Motor neuron (in vitro differentiated cells): ENCODE measurements around the gene LEP. TPM values are rescaled to one million over a fixed set of nuclear protein-coding genes. Genes with fewer than 3 reads are reported as not detected.
A peak's percentile ranks its signal among the peaks of the same experiment; 100 is the strongest.

Experiments used
- ATAC-seq, 8 experiments: fragments of 200-7000 bp; cut with Tn5 transposase; replicated peaks in 6 of 8; 2 replicates each; pipeline ENCODE4 v1.8.0; 2021; ENCODE audit warnings: mild to moderate bottlenecking in 8 of 8, moderate library complexity in 8 of 8
- H3K27ac ChIP-seq, 2 donors: fragments of 250-450 bp; sonication (Bioruptor Pico); 2 replicates each; pipeline ENCODE4 v1.9.0; 2021; ENCODE audit warnings: antibody characterized with exemption in 2 of 2, mild to moderate bottlenecking in 2 of 2, moderate library complexity in 1 of 2
- H3K4me1 ChIP-seq, 2 donors: fragments of 250-450 bp; sonication (Bioruptor Pico); replicated peaks in 1 of 2; 2 replicates each; pipeline ENCODE4 v1.6.1; 2021; ENCODE audit warnings: antibody characterized with exemption in 2 of 2, mild to moderate bottlenecking in 2 of 2, moderate library complexity in 1 of 2
- H3K4me3 ChIP-seq, 5 donors: fragments of 250-450 bp; sonication (Bioruptor Pico); 2 replicates each; pipeline ENCODE4 v1.9.0; 2021; ENCODE audit warnings: antibody characterized with exemption in 5 of 5, mild to moderate bottlenecking in 5 of 5, moderate library complexity in 4 of 5
- WGBS, 10 experiments: fragments of 450-650 bp; shearing (Covaris generic); methylation state at CpG; one replicate each; pipeline ENCODE4 v1.0.0; 2022; 5-methylcytosine and 5-hydroxymethylcytosine counted together
- in situ Hi-C, 9 experiments: fragments of 400-800 bp; cut with MboI; loops; one replicate each; pipeline ENCODE4 v1.15.0; 2021; ENCODE audit warnings: low sequenced_read_pairs in 9 of 9, low pct_unique_long_range_greater_than_20kb in 2 of 9; ENCODE audit not compliant: unreplicated experiment in 9 of 9
- total RNA-seq, 8 experiments: library from RNA; unstranded; fragments of 300-600 nt; gene quantifications; 2 replicates each; pipeline versions ENCODE4 v1.2.3 to v1.2.4, GENCODE V29; 2022

LEP gene
- under 1 TPM in 6 of 8 experiments, not detected in 2; under 0.01 to 0.62 (median 0.18) TPM for total RNA-seq

DNA sequence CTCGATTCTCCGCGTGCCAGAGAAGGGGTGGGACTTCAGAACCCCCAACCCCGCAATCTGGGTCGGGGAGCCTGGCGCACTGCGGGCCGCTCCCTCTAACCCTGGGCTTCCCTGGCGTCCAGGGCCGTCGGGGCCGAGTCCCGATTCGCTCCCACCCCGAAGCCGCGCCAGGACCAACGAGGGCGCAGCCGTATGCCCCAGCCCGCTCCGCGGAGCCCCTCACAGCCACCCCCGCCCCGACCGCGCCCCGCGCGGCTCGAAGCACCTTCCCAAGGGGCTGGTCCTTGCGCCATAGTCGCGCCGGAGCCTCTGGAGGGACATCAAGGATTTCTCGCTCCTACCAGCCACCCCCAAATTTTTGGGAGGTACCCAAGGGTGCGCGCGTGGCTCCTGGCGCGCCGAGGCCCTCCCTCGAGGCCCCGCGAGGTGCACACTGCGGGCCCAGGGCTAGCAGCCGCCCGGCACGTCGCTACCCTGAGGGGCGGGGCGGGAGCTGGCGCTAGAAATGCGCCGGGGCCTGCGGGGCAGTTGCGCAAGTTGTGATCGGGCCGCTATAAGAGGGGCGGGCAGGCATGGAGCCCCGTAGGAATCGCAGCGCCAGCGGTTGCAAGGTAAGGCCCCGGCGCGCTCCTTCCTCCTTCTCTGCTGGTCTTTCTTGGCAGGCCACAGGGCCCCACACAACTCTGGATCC is at the start of gene LEP:
Gene LEP, plus strand, starts transcription at position 583 of the 691 bp plus-strand sequence. CDS start 10,741 bp downstream, outside the sequence.
- in situ Hi-C loops = no loop called here
- peak in 2 of 8 experiments; percentile 23 to 36 for ATAC-seq
- no peak within 1 kb of the TSS for H3K4me3 ChIP-seq
- no peaks in the 10 kb centered on the region for H3K4me1 ChIP-seq
- WGBS, 10 experiments = 5 to 100% methylated on average over 2 to 4 of the region's 67 CpGs; no CpG with 5 or more reads in 8 of the 10 experiments
- no peak within 1 kb of the TSS for H3K27ac ChIP-seq

- ATAC-seq = no peak
- in situ Hi-C loops = no loop called here
- Histone ChIP-seq H3K4me1 (no peaks in the 10 kb centered on the region), H3K27ac (no peak overlapping the region), H3K4me3 (no peak overlapping the region)
- WGBS, 10 experiments = 0 to 100% (median 70%) methylated on average over 1 to 4 of the region's 19 CpGs; no CpG with 5 or more reads in 5 of the 10 experiments
These were observed 48.5 kb upstream of the LEP start for GRCh38 chr7:128192497-128193142.

DNA sequence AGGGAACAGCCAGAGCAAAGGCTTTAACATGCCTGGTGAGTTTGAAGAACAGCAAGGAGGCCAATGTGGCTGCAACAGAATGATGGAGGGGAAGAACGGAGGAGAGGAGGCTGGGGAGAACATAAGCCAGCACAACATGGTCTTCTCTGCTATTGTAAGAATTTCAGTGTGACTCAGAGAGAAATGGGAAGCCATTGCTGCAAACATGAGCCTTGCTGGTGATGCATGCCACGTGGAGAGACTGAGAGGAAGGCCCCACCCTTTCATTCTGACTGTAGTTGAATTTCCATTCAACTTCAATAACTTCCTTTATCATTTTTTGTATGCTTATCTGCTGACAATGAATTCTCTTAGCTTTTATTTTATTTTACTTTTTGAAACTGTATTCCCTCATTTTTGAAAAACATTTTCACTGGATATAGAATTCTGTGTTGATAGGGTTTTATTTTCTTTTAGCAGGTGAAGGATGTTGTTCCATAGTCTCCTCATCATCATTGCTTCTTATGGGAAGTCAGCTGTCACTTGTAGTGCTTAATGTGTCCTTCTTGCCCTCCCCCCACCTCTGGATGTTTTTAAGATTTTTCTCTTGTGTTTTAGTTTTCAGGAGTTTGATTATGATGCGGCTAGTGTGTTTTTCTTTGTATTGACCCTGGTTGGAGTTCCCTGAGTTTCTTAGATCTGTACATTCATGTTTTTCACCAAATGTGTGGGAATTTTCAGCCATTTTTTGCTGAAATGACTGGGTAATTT is 46.4 kb upstream of the LEP start:
- 0 to 100% (median 47%) methylated on average over 1 to 3 of the region's 3 CpGs for WGBS, 10 experiments
- no peak overlapping the region for H3K27ac ChIP-seq
- no peak for ATAC-seq
- in situ Hi-C loops = no loop called here
- H3K4me3 ChIP-seq = no peak overlapping the region
- H3K4me1 ChIP-seq = no peaks in the 10 kb centered on the region

DNA sequence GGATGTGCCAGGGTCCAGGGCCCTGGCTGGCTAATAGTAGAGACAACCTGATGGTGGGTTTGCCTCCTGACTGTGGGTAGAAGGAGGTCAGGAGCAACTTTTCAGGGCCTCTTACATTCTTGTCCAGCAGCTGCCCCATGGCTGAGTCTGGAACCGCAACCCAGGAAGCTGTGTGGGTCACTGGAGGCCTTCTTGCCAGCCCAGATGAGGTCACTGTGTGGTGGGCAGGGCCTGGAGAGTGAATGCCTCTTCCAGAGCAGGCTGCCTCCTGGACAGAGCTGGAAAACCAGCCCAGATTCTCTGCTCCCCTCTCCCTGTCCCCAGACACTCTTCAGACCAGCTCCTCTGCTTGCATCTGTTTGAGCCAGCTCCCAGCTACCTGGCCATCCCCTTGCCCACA is 43.5 kb upstream of the LEP start:
- peak in 2 of 8 experiments; percentile 51 to 52 for ATAC-seq
- in situ Hi-C loops = no loop called here
- Histone ChIP-seq H3K4me3 (no peak overlapping the region), H3K27ac (no peak overlapping the region), H3K4me1 (peaks cover 3 to 6% of the 10 kb centered on the region in 2 donors)
- 86% methylated on average over 1 of the region's 1 CpG; no CpG with 5 or more reads in 9 of the 10 experiments for WGBS, 10 experiments

GRCh38 chr7:128197989-128198580 is 43.0 kb upstream of the LEP start:
- ATAC-seq = peak in 2 of 8 experiments; percentile 71 to 94
- in situ Hi-C loops = no loop called here

DNA sequence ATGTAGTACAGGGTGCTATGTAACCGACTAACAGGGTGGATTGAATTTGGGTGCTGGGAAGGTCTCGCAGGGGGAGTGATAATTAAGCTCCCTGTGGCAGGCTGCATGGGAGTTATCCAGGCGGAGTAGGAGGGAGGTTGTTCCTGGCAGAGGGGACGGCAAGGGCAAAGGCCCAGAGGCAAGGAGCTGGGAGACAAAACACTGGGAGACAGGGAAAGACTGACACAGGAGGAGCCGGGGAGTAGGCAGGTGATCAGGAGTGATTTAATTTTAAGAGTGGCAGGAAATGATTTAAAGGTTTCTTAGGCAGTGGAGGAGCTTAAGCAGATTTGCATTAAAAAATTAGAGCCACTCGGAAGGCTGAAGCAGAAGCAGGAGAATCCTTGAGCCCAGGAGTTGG is 40.7 kb upstream of the LEP start:
- H3K4me1 ChIP-seq = peaks cover 3 to 6% of the 10 kb centered on the region in 2 donors
- in situ Hi-C loops = loop anchor here in 8 of 9 experiments (10.0 to 25.0 kb wide), 4 partner anchors 66 to 488 kb away; partner anchors contain the start of gene LRRC4 (in 1 of the 8)
- ATAC-seq = peak in 1 of 8 experiments; percentile 19
- WGBS, 10 experiments = 66 to 100% (median 88%) methylated on average over 2 to 6 of the region's 6 CpGs; no CpG with 5 or more reads in 1 of the 10 experiments
- no peak overlapping the region for H3K4me3 ChIP-seq
- no peak overlapping the region for H3K27ac ChIP-seq

More at GRCh38 chr7:128197989-128198580, 43.0 kb upstream of the LEP start:
- H3K27ac ChIP-seq = no peak overlapping the region
- H3K4me3 ChIP-seq = no peak overlapping the region
- WGBS, 10 experiments = 0 to 73% (median 55%) methylated on average over 1 to 4 of the region's 4 CpGs; no CpG with 5 or more reads in 5 of the 10 experiments
- peaks cover 3 to 6% of the 10 kb centered on the region in 2 donors for H3K4me1 ChIP-seq

DNA sequence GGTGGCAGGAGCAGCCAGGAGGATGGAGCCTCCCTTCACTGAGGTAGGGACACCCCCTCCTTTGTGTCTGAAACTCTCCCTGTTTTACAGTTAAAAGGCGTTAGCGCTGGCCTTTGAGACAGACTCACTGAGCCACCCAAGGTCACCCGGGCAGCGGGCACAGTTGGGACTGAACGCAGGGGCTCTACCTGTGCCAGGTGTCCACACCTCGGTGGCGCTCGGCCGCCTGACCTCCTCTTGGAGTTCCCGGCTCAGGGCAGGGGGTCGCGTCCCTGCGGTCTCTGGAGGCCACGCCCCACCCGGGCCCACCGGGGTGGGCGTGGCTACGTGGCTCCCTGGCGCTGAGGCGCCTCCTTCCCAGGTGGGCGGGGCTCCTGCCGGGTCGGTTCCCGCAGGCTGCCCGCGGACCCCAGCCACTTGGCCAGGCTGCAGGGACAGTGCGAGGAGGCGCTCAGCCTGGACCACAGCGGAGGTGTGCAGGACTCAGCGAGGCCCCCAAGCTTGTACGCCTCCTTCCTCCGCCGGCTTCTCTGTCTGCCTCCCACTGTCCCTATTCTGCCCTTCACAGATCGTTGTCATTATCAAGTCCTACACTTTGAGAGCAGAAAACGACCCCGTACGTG is 39.9 kb upstream of the LEP start:
- peak in 6 of 8 experiments; percentile 59 to 98 (median 96) for ATAC-seq
- 0 to 20% (median 3%) methylated on average over 1 to 11 of the region's 37 CpGs; no CpG with 5 or more reads in 5 of the 10 experiments for WGBS, 10 experiments
- in situ Hi-C loops = loop anchor here in 8 of 9 experiments (10.0 to 25.0 kb wide), 4 partner anchors 66 to 489 kb away; partner anchors contain the start of gene LRRC4 (in 1 of the 8)
- no peak overlapping the region for H3K27ac ChIP-seq
- H3K4me3 ChIP-seq = peak overlapping the region; percentile 3 to 21 (median 15)
- peaks cover 3 to 6% of the 10 kb centered on the region in 2 donors for H3K4me1 ChIP-seq

GRCh38 chr7:128201690-128202085 is 39.4 kb upstream of the LEP start:
- H3K4me1 ChIP-seq = peaks cover 3 to 6% of the 10 kb centered on the region in 2 donors
- peak overlapping the region in 4 of 5 donors; percentile 3 to 21 (median 16) for H3K4me3 ChIP-seq
- no peak overlapping the region for H3K27ac ChIP-seq
- in situ Hi-C loops = loop anchor here in 8 of 9 experiments (10.0 to 25.0 kb wide), 4 partner anchors 67 to 489 kb away; partner anchors contain the start of gene LRRC4 (in 1 of the 8)
- ATAC-seq = peak in 4 of 8 experiments; percentile 28 to 50 (median 37)
- 0 to 60% (median 21%) methylated on average over 1 to 15 of the region's 17 CpGs; no CpG with 5 or more reads in 1 of the 10 experiments for WGBS, 10 experiments

DNA sequence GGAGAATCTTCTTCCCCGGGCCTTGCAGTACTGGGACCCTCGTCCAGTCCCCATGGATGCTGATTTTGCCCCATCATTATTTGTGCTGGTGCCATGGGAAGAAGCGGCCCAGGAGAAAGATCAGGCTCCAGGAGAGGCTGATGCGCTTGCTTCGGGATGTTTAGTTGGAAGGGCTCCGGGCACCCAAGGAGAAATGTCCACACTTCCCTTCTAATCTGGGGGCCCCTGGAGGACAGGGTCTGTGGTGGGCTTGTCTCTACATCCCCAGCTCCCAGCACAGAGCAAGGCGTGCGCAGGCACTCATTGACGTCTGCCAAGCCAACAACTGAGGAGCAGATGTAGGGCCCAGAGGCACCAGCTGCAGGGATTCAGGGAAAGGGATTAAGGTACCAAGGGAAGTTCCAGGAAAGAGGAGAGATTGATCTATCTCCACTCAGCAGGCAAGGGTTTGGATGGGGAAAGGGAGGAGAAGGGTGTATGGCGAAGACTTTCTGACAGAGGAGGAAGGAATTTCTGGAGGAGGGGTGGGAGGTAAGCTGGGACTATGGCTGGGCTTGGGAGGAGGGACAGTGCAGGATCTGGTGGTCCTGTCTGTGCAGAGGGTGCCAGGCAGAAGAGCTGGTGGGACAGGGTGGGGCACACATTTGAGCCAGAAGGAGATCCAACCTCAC is 38.7 kb upstream of the LEP start:
- ATAC-seq = peak in 1 of 8 experiments; percentile 47
- in situ Hi-C loops = loop anchor here in 8 of 9 experiments (10.0 to 25.0 kb wide), 4 partner anchors 68 to 490 kb away; partner anchors contain the start of gene LRRC4 (in 1 of the 8)

DNA sequence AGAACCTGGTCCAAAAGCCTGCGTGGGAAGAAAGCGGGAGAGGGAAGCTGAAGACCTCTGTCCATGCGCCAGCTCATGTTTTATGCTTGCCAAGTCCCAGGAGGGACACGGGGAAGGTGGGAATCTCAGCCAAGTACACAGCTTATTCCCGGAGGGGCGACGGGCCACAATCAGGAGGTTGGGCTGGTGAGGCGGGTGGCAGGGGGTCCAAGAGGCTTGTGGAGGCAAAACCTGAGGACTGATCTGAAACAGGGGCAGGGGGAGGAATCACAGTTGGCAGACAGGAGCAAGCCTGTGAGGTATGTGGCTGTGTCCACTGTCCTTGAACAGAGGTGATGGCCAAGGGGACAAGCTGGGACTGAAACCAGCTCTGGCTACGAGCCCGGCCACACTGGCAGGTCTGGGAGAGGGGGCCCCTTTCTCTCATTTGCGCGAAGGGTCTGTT is 38.0 kb upstream of the LEP start:
- no peak overlapping the region for H3K4me3 ChIP-seq
- no peak overlapping the region for H3K27ac ChIP-seq
- 10 to 100% (median 80%) methylated on average over 1 to 4 of the region's 12 CpGs; no CpG with 5 or more reads in 4 of the 10 experiments for WGBS, 10 experiments
- in situ Hi-C loops = loop anchor here in 8 of 9 experiments (10.0 to 25.0 kb wide), 4 partner anchors 68 to 491 kb away; partner anchors contain the start of gene LRRC4 (in 1 of the 8)
- H3K4me1 ChIP-seq = peaks cover 3 to 6% of the 10 kb centered on the region in 2 donors
- ATAC-seq = no peak

More for the DNA sequence above, 38.7 kb upstream of the LEP start:
- H3K27ac ChIP-seq = no peak overlapping the region
- H3K4me3 ChIP-seq = no peak overlapping the region
- WGBS, 10 experiments = 40 to 96% (median 80%) methylated on average over 2 to 7 of the region's 10 CpGs; no CpG with 5 or more reads in 3 of the 10 experiments
- peaks cover 3 to 6% of the 10 kb centered on the region in 2 donors for H3K4me1 ChIP-seq

DNA sequence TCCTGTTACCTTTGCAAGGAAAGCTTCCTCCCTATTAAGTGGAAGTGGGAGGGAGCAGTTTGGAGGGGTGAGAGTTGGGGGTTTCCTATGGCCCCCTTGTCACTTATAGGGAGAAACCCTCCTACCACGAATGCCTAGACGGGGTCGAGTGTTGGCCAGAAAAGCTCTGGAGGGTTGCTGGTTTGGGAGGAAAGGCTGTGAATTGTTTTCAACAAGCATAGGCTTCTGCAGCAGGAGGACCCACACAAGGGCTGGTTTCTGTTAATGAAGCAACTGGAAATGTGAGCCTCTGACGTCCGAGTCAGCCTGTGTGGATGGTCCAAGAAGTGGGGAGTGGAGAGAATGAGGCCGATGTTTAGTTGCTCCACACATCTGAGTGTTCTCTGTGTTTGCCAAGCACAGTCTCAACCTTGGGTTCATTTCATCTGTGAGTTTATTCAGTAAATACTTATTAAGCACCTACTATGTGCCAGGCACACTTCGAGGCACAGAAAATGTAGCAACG is 37.3 kb upstream of the LEP start:
- H3K4me1 ChIP-seq = peaks cover 3 to 6% of the 10 kb centered on the region in 2 donors
- no peak overlapping the region for H3K4me3 ChIP-seq
- in situ Hi-C loops = loop anchor here in 8 of 9 experiments (10.0 to 25.0 kb wide), 4 partner anchors 69 to 491 kb away; partner anchors contain the start of gene LRRC4 (in 1 of the 8)
- WGBS, 10 experiments = 0 to 90% (median 76%) methylated on average over 1 to 5 of the region's 8 CpGs; no CpG with 5 or more reads in 3 of the 10 experiments
- ATAC-seq = no peak
- no peak overlapping the region for H3K27ac ChIP-seq
